Type B pancreatic cell (in vitro differentiated cells): ENCODE results near the gene RPS15. TPM values are rescaled to one million over a fixed set of nuclear protein-coding genes. Genes with fewer than 3 reads are reported as not detected.
A peak's percentile ranks its signal among the peaks of the same experiment; 100 is the strongest.

Source experiments
- DNase-seq: peaks from one replicate; pipeline ENCODE4 v3.0.0; 2021; ENCODE audit warnings: mixed read lengths; ENCODE audit not compliant: unreplicated experiment; ENCODE audit errors: extremely low spot score
- H3K27ac Mint-ChIP-seq: 2 replicates; pipeline ENCODE4 v1.8.0; 2021; ENCODE audit warnings: mild to moderate bottlenecking, mixed read lengths
- H3K27me3 Mint-ChIP-seq: 2 replicates; pipeline ENCODE4 v1.8.0; 2021; ENCODE audit warnings: mixed read lengths
- H3K36me3 Mint-ChIP-seq: 2 replicates; pipeline ENCODE4 v1.8.0; 2021; ENCODE audit warnings: mixed read lengths
- H3K4me1 Mint-ChIP-seq: one replicate; pipeline ENCODE4 v1.8.0; 2021; ENCODE audit warnings: mixed read lengths; ENCODE audit not compliant: unreplicated experiment
- H3K4me3 Mint-ChIP-seq: 2 replicates; pipeline ENCODE4 v1.8.0; 2021; ENCODE audit warnings: mild to moderate bottlenecking, mixed read lengths
- H3K9me3 Mint-ChIP-seq: 2 replicates; pipeline ENCODE4 v1.8.0; 2021; ENCODE audit warnings: mixed read lengths
- CTCF ChIP-seq: fragments of 200-600 bp; sonication (generic); conservative IDR thresholded peaks from 2 replicates; pipeline ENCODE4 v1.5.0; 2021; ENCODE audit warnings: antibody characterized with exemption, mild to moderate bottlenecking
- total RNA-seq: library from RNA; stranded (reverse); gene quantifications from 2 replicates; pipeline ENCODE4 v1.2.1, GENCODE V29; 2021; ENCODE audit warnings: low replicate concordance

RPS15 gene
- total RNA-seq, 1 donor from 2014 or later = 1,344 TPM

- Mint-ChIP-seq H3K9me3 (no peaks in the 10 kb centered on the region), H3K36me3 (peaks cover 23% of the 10 kb centered on the region), H3K4me3 (no peak overlapping the region), H3K27ac (peak overlapping the region; percentile 81), H3K27me3 (no peaks in the 10 kb centered on the region), H3K4me1 (peaks cover 15% of the 10 kb centered on the region)
- DNase-seq = no peak
- TF ChIP-seq CTCF = no peak
Observed at GRCh38 chr19:1424192-1424955, 13.8 kb upstream of the RPS15 start.

- TF ChIP-seq CTCF = no peak
- H3K4me3 Mint-ChIP-seq = peak overlapping the region; percentile 75
- H3K36me3 Mint-ChIP-seq = peaks cover 19% of the 10 kb centered on the region
- H3K4me1 Mint-ChIP-seq = peaks cover 15% of the 10 kb centered on the region
- H3K27ac Mint-ChIP-seq = peak overlapping the region; percentile 81
- no peaks in the 10 kb centered on the region for H3K27me3 Mint-ChIP-seq
- H3K9me3 Mint-ChIP-seq = no peaks in the 10 kb centered on the region
- no peak for DNase-seq
Observed at GRCh38 chr19:1425102-1425837, 12.9 kb upstream of the RPS15 start.

DNA sequence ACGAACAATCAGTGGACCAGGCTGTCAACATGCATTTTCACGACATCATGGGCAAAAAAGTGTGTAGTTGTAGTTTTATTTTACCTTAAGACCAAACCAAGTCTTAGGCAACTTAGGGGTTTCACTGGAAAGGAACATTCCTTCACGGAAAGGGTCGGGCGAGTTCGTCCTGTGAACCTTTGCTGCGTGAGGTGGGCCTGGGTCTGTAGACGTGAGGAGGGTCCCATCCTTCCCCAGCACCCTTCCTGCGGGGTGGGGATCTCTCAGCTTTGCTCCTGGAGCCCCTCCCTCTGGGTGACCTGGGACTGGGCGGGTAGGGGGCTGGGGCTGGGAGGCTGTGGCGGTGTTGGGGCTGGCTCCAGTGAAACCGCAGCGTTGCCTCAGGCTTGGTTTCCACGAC, 12.3 kb upstream of the RPS15 start:
- H3K4me1 Mint-ChIP-seq = peaks cover 12% of the 10 kb centered on the region
- no peak for TF ChIP-seq CTCF
- no peaks in the 10 kb centered on the region for H3K9me3 Mint-ChIP-seq
- H3K4me3 Mint-ChIP-seq = no peak overlapping the region
- H3K36me3 Mint-ChIP-seq = peaks cover 17% of the 10 kb centered on the region
- no peak for DNase-seq
- H3K27ac Mint-ChIP-seq = peak overlapping the region; percentile 51
- no peaks in the 10 kb centered on the region for H3K27me3 Mint-ChIP-seq

- TF ChIP-seq CTCF = no peak
- Mint-ChIP-seq H3K4me3 (no peak overlapping the region), H3K27me3 (no peaks in the 10 kb centered on the region), H3K36me3 (peaks cover 16% of the 10 kb centered on the region), H3K27ac (no peak overlapping the region), H3K4me1 (peaks cover 10% of the 10 kb centered on the region), H3K9me3 (no peaks in the 10 kb centered on the region)
- DNase-seq = no peak
Observed at GRCh38 chr19:1426736-1427135, 11.5 kb upstream of the RPS15 start.

- H3K27me3 Mint-ChIP-seq = no peaks in the 10 kb centered on the region
- TF ChIP-seq CTCF = no peak
- no peak overlapping the region for H3K27ac Mint-ChIP-seq
- no peak overlapping the region for H3K4me3 Mint-ChIP-seq
- peaks cover 10% of the 10 kb centered on the region for H3K4me1 Mint-ChIP-seq
- H3K36me3 Mint-ChIP-seq = peaks cover 14% of the 10 kb centered on the region
- no peak for DNase-seq
- H3K9me3 Mint-ChIP-seq = no peaks in the 10 kb centered on the region
Observed at GRCh38 chr19:1427221-1427920, 10.8 kb upstream of the RPS15 start.
